CD4-positive, CD25-positive, alpha-beta regulatory T cell (primary cell): ENCODE measurements around the gene PBX3. TPM values are rescaled to one million over a fixed set of nuclear protein-coding genes. Genes with fewer than 3 reads are reported as not detected.

Experiments used
- ATAC-seq, 2 donors: fragments of 150-1000 bp; cut with Tn5 transposase; one replicate each; pipeline ENCODE4 v1.10.0; 2021; ENCODE audit warnings: low read depth in 2 of 2, moderate number of reproducible peaks in 2 of 2, moderate library complexity in 1 of 2
- DNase-seq, 3 donors: peaks; one replicate each; pipeline versions ENCODE4 v3.0.0 to v3.0.0-alpha.2; 2012 to 2022; ENCODE audit warnings: mixed read lengths in 1 of 3
- H3K27ac ChIP-seq: one replicate; pipeline ENCODE4 v1.7.0; 2013; ENCODE audit warnings: mild to moderate bottlenecking, low read length; ENCODE audit not compliant: insufficient read depth, poor library complexity, severe bottlenecking
- H3K27me3 ChIP-seq: one replicate; pipeline ENCODE4 v1.7.0; 2013; ENCODE audit warnings: low read length; ENCODE audit not compliant: control insufficient read depth, insufficient read depth
- H3K36me3 ChIP-seq: one replicate; pipeline ENCODE4 v1.7.0; 2013; ENCODE audit warnings: mild to moderate bottlenecking, low read length, moderate library complexity; ENCODE audit not compliant: control insufficient read depth, insufficient read depth
- H3K4me1 ChIP-seq: 2 replicates; pipeline ENCODE4 v1.7.0; 2013; ENCODE audit warnings: mild to moderate bottlenecking, low read length; ENCODE audit not compliant: insufficient read depth, control insufficient read depth, poor library complexity, severe bottlenecking
- H3K4me3 ChIP-seq: one replicate; pipeline ENCODE4 v1.7.0; 2013; ENCODE audit warnings: low read depth, mild to moderate bottlenecking, low read length, moderate library complexity
- H3K9me3 ChIP-seq, 2 experiments: 1 replicate in 1 of 2; 2 replicates in 1 of 2; pipeline ENCODE4 v1.7.0; 2013; ENCODE audit warnings: low read length in 2 of 2, mild to moderate bottlenecking in 1 of 2, moderate library complexity in 1 of 2; ENCODE audit not compliant: control insufficient read depth in 2 of 2
- H3K27ac Mint-ChIP-seq, 3 donors: one replicate each; pipeline ENCODE4 v1.8.0; 2020 to 2022; ENCODE audit warnings: mild to moderate bottlenecking in 3 of 3, mixed read lengths in 3 of 3, moderate library complexity in 2 of 3
- H3K27me3 Mint-ChIP-seq: one replicate; pipeline ENCODE4 v1.8.0; 2022; ENCODE audit warnings: mild to moderate bottlenecking, mixed read lengths
- H3K36me3 Mint-ChIP-seq: one replicate; pipeline ENCODE4 v1.8.0; 2020; ENCODE audit warnings: mixed read lengths
- H3K4me1 Mint-ChIP-seq, 4 donors: one replicate each; pipeline ENCODE4 v1.8.0; 2020 to 2022; ENCODE audit warnings: mixed read lengths in 4 of 4, mild to moderate bottlenecking in 1 of 4
- H3K4me3 Mint-ChIP-seq, 4 donors: one replicate each; pipeline ENCODE4 v1.8.0; 2020 to 2022; ENCODE audit warnings: mild to moderate bottlenecking in 4 of 4, mixed read lengths in 4 of 4, moderate library complexity in 3 of 4
- H3K9me3 Mint-ChIP-seq, 7 donors: one replicate each; pipeline ENCODE4 v1.8.0; 2020 to 2022; ENCODE audit warnings: mixed read lengths in 7 of 7, mild to moderate bottlenecking in 3 of 7, moderate library complexity in 2 of 7
- polyA plus RNA-seq, 4 donors: library from polyadenylated mRNA; unstranded; fragments of 300-500 nt; fragmentation: Illumina TruSeq; gene quantifications; one replicate each; pipeline ENCODE4 v1.2.3, GENCODE V29; 2021
- total RNA-seq: library from RNA; stranded (reverse); gene quantifications from one replicate; pipeline ENCODE4 v1.2.3, GENCODE V29; 2022

Gene PBX3
- total and polyA plus RNA-seq, 5 donors from 2014 or later: 3.7 to 18.3 (median 4.7) TPM

DNA sequence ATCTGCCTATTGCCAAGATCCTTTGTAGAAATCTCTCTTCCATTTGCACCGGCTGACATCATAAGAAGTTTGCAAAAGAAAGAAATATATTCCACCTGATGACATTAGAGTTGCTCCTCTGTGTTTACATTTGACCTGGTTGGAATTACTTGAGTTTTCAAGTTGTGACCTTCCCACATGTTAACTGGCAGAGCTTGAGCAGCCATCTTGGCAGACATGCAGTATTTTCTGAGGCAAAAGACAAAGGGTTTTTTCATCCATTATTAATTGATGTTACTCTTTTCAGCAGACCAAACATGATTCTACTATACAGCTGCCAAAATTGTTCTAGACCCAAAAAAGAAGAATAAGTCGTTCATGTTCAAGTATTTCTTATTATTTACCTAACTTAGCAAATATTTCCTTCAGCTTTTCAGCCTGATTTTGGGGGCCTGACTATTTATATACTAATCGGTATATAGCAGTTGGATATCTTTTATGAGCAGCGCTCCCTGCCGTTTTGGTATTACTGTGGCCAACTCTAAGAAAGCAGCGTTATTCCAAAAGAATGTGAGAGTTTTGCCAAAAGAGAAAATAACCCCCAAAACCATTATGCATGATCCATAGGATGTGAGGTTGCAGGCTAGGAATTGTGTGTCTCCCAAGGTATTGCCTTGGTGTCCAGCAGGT, 212.9 kb downstream of the PBX3 start:
- Histone ChIP-seq H3K4me1 (no peaks in the 10 kb centered on the region), H3K27me3 (no peaks in the 10 kb centered on the region), H3K9me3 (no peaks in the 10 kb centered on the region), H3K36me3 (peaks cover 13% of the 10 kb centered on the region), H3K27ac (no peak overlapping the region), H3K4me3 (no peak overlapping the region)
- Mint-ChIP-seq H3K9me3 (no peaks in the 10 kb centered on the region), H3K36me3 (peaks cover 19% of the 10 kb centered on the region), H3K27me3 (no peaks in the 10 kb centered on the region), H3K27ac (no peak overlapping the region), H3K4me3 (no peak overlapping the region), H3K4me1 (no peaks in the 10 kb centered on the region)
- ATAC-seq (no peak), DNase-seq (no peak)

DNA sequence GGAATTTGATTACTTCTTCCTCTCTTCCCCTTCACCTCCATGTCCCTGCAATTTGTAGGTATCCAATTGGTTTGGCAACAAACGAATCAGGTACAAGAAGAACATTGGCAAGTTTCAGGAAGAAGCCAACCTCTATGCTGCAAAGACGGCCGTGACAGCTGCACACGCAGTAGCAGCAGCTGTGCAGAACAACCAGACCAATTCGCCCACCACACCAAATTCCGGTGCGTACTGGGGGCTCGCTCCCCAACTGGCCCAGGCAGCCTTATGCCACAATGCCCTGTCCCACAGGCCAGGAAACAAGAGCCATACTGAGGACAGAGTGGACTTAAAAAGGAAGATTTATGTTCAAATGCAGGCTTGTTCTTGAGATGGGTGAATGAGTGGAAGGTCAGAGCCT, 213.5 kb downstream of the PBX3 start:
- H3K27me3 Mint-ChIP-seq: no peaks in the 10 kb centered on the region
- peaks cover 22% of the 10 kb centered on the region for H3K36me3 Mint-ChIP-seq

DNA sequence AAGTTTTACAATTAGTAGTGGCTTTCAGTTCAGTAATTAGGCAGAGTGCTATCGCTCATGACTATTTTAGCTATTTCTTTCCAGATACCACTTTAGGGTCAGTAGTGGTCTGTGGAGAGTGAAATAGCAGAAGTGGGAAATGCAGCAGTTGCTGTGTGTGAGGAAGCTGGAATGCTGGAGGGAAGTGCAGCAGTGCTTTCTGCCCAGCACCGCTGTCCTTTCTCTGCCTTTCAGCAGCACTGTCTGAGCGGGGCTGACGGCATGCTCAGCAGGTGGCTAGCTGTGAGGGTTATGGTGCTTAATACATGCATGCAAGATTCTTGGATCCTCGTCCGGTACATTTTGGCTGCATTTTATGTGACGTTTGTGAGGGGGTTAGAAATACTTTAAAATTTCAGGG, 213.9 kb downstream of the PBX3 start:
- DNase-seq (no peak), ATAC-seq (no peak)
- H3K4me3 ChIP-seq: no peak overlapping the region
- no peak overlapping the region for H3K27ac Mint-ChIP-seq
- H3K4me1 Mint-ChIP-seq: no peaks in the 10 kb centered on the region
- peaks cover 13% of the 10 kb centered on the region for H3K36me3 ChIP-seq
- peaks cover 23% of the 10 kb centered on the region for H3K36me3 Mint-ChIP-seq
- H3K9me3 Mint-ChIP-seq: no peaks in the 10 kb centered on the region
- no peak overlapping the region for H3K4me3 Mint-ChIP-seq
- no peaks in the 10 kb centered on the region for H3K27me3 Mint-ChIP-seq
- H3K4me1 ChIP-seq: no peaks in the 10 kb centered on the region
- no peak overlapping the region for H3K27ac ChIP-seq
- no peaks in the 10 kb centered on the region for H3K27me3 ChIP-seq
- H3K9me3 ChIP-seq: no peaks in the 10 kb centered on the region

More for the DNA sequence above, 213.5 kb downstream of the PBX3 start:
- no peaks in the 10 kb centered on the region for H3K27me3 ChIP-seq
- H3K27ac ChIP-seq: no peak overlapping the region
- H3K9me3 ChIP-seq: no peaks in the 10 kb centered on the region
- peaks cover 13% of the 10 kb centered on the region for H3K36me3 ChIP-seq
- no peak overlapping the region for H3K27ac Mint-ChIP-seq
- no peak for ATAC-seq
- no peak overlapping the region for H3K4me3 ChIP-seq
- H3K4me1 ChIP-seq: no peaks in the 10 kb centered on the region
- no peaks in the 10 kb centered on the region for H3K9me3 Mint-ChIP-seq
- no peak overlapping the region for H3K4me3 Mint-ChIP-seq
- DNase-seq: no peak
- no peaks in the 10 kb centered on the region for H3K4me1 Mint-ChIP-seq

DNA sequence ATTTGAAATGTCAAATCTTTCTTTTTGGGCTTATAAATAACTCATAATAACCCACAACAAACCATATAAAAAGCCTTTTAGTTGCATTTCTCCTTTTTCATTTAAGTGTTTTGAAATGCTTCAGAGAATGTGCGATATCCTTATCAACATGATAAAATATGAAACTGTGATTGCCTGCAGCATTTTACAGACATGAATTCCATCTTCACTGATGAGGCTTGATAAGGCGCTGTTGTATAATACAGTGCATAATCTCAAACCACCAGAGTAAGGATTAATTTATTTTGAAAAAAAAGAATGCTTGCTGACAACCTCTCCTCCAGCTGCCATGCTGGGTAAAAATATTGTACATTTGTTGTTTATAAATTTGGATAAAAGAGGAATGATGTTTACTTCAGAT, 216.8 kb downstream of the PBX3 start:
- peaks cover 25% of the 10 kb centered on the region for H3K36me3 Mint-ChIP-seq
- H3K27ac ChIP-seq: no peak overlapping the region
- H3K4me3 ChIP-seq: no peak overlapping the region
- H3K9me3 ChIP-seq: no peaks in the 10 kb centered on the region
- H3K27me3 Mint-ChIP-seq: no peaks in the 10 kb centered on the region
- no peaks in the 10 kb centered on the region for H3K27me3 ChIP-seq
- H3K4me3 Mint-ChIP-seq: no peak overlapping the region
- DNase-seq: no peak
- peaks cover 13% of the 10 kb centered on the region for H3K36me3 ChIP-seq
- peak overlapping the region in 1 of 3 donors; percentile 29 for H3K27ac Mint-ChIP-seq
- no peaks in the 10 kb centered on the region for H3K4me1 ChIP-seq
- peaks cover 0 to 4% (median 2%) of the 10 kb centered on the region in 4 donors for H3K4me1 Mint-ChIP-seq
- ATAC-seq: no peak
- H3K9me3 Mint-ChIP-seq: no peaks in the 10 kb centered on the region

DNA sequence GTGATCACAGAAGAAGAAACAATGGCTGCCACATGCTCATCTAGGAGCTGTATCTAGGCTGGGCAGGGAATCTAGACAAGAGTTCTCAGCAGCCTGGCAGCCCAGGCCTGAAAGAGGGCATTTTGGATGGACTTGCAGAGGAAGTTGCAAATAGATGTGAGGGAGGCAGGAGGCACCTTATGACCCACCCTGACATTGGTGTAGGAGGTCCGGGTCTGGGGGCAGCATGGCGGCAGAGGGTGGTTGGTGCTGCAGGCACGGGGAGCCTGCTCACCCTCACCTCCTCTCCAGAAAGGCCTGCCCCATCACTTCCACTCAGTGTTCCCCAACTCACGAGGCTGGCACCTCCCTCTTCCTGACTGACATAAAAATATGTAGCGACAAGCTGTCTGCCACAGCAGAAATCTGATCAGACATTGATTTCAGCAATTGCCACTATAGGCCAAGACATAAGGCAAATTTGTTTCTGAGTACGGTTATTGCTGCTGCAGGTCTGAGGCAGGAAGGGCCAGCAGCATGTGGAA, 217.6 kb downstream of the PBX3 start:
- no peak overlapping the region for H3K4me3 Mint-ChIP-seq
- no peak overlapping the region for H3K4me3 ChIP-seq
- ATAC-seq (no peak), DNase-seq (no peak)
- H3K4me1 ChIP-seq: no peaks in the 10 kb centered on the region
- H3K9me3 ChIP-seq: no peaks in the 10 kb centered on the region
- H3K36me3 Mint-ChIP-seq: peaks cover 25% of the 10 kb centered on the region
- no peaks in the 10 kb centered on the region for H3K9me3 Mint-ChIP-seq
- H3K27me3 ChIP-seq: no peaks in the 10 kb centered on the region
- H3K27me3 Mint-ChIP-seq: no peaks in the 10 kb centered on the region
- no peak overlapping the region for H3K27ac ChIP-seq
- H3K36me3 ChIP-seq: peaks cover 13% of the 10 kb centered on the region
- no peak overlapping the region for H3K27ac Mint-ChIP-seq
- peaks cover 0 to 4% (median 2%) of the 10 kb centered on the region in 4 donors for H3K4me1 Mint-ChIP-seq

DNA sequence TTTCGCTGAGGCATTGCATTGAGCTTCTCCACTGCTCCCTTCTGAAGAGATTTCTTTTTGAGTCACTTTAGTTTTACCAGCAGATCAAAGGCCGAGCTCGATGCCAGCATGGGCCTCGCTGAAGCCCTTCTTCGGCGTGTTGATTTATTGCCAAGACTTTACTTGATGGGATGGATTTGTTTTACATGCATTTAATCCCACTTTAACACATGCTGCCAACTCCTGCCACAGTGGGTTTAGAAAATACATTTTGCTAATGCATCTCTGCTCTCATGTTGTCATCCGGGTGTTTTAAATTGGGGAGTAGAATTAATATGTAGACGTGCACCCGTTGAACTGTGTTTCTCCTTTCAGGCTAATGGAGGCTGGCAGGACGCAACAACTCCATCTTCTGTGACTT, 218.3 kb downstream of the PBX3 start:
- Histone ChIP-seq H3K9me3 (no peaks in the 10 kb centered on the region), H3K27ac (no peak overlapping the region), H3K4me1 (no peaks in the 10 kb centered on the region), H3K36me3 (peaks cover 13% of the 10 kb centered on the region), H3K27me3 (no peaks in the 10 kb centered on the region), H3K4me3 (no peak overlapping the region)
- Mint-ChIP-seq H3K4me1 (peaks cover 0 to 4% (median 2%) of the 10 kb centered on the region in 4 donors), H3K4me3 (no peak overlapping the region), H3K27me3 (no peaks in the 10 kb centered on the region), H3K36me3 (peaks cover 25% of the 10 kb centered on the region), H3K9me3 (no peaks in the 10 kb centered on the region), H3K27ac (no peak overlapping the region)
- no peak for ATAC-seq
- DNase-seq: no peak

DNA sequence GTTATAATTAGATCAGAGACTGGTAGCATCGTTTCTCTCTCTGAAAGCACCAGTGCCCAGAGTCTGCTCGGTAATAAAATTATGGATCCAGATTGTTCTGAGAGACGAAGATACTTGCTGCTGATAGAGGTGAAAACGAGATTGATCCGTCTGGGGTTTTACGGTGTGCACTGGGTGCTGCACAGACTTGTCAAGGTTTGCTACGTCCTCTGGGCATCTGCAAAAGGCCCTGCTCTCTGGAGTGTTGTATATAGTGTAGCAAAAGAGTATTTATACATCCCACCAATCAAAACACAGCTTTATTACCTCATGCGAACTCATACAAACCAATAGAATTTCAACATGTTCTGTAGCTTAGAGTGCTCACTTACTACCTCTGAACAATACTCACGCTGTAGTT, 219.3 kb downstream of the PBX3 start:
- H3K27ac ChIP-seq: no peak overlapping the region
- H3K36me3 Mint-ChIP-seq: peaks cover 20% of the 10 kb centered on the region
- H3K27me3 Mint-ChIP-seq: no peaks in the 10 kb centered on the region
- H3K4me3 ChIP-seq: no peak overlapping the region
- H3K36me3 ChIP-seq: peaks cover 13% of the 10 kb centered on the region
- ATAC-seq (no peak), DNase-seq (no peak)
- H3K9me3 ChIP-seq: no peaks in the 10 kb centered on the region
- H3K27ac Mint-ChIP-seq: no peak overlapping the region
- H3K4me1 Mint-ChIP-seq: peaks cover 0 to 4% (median 2%) of the 10 kb centered on the region in 4 donors
- H3K27me3 ChIP-seq: no peaks in the 10 kb centered on the region
- H3K9me3 Mint-ChIP-seq: no peaks in the 10 kb centered on the region
- no peak overlapping the region for H3K4me3 Mint-ChIP-seq
- H3K4me1 ChIP-seq: no peaks in the 10 kb centered on the region
